ENCODE measurements around the gene EXOC8.

The EXOC8 gene

DNA sequence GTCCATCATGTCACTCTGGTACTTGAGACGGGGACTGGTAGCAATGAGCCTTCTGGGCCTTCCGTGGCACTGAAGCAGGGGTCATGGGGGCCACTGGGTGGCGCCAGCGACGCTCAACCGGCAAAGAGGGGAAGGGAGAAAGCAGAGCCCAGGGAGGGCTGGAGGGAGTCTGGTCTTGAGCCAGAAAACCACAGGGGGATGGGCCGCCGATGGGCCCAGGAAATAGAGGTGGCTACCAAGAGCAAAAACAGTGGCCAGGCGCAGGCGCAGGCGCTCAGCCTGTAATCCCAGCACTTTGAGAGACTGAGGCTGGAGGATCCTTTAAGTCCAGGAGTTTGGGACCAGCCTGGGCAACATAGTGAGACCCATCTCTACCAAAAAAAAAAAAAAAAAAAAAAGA, 21.8 kb downstream of the EXOC8 start:
- DNase-seq (ENCODE audit: low spot score): peak; percentile 41

- no peak for DNase-seq (ENCODE audit: low spot score)
Observed at GRCh38 chr1:231313661-231314060, 24.0 kb downstream of the EXOC8 start.

DNA sequence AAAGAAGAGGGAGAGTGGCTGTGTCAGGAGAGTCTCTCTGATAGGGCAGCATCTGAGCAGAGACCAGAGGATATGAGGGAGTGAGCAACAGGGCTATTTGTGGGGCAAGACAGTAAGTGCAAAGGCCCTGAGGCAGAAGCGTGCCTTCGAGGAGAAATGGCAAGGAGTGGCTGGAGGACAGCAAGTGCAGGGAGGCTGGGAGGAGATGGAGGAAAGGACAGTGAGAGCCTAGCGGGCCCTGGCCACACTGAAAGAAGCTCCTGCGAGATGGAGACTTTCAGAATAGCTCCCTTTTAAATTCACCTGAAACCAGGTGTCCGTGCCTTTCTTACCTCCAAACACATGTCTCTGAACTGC, 25.2 kb downstream of the EXOC8 start:
- no peak for DNase-seq (ENCODE audit: low spot score)

DNA sequence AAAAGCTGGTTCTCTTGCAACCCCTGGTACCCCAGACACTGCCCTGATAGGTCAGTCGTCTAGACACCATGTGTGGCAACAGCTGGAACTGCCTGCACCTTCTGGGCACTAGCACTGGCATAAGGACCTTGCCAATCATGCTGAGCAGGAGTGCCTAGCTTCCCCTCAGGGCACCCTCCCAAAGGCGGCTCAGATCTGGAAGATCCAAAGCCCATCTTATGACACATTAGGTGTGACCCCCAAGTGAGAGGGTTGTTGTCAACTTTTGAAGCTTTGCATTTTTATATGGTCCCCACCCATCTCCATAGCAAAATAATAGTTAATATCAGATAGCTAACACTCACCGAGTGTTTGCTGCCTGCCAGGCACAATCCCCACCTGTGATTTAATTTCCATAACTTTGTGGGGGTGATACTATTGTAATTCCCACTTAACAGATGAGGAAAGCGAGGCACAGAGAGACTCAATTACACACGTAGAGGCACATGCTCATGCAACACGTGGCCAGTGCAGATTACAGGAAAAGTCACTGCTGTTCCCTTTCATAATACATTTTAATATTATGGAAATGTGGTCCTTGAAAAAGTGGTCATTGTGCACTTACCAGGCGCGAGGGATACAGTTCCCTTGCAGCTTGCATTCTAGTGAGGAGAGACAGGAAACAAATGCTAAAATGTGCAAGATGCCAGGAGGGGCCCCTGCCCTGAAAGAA, 25.8 kb downstream of the EXOC8 start:
- DNase-seq (ENCODE audit: low spot score): no peak

- DNase-seq (ENCODE audit: low spot score): no peak
Observed at GRCh38 chr1:231310391-231310934, 27.2 kb downstream of the EXOC8 start.

GRCh38 chr1:231301990-231302389, 35.7 kb downstream of the EXOC8 start:
- no peak for DNase-seq (ENCODE audit: low spot score)

GRCh38 chr1:231295938-231296337, 41.7 kb downstream of the EXOC8 start:
- no peak for DNase-seq (ENCODE audit: low spot score)

GRCh38 chr1:231286603-231287002, 51.0 kb downstream of the EXOC8 start:
- DNase-seq (ENCODE audit: low spot score): no peak

GRCh38 chr1:231284441-231284840, 53.2 kb downstream of the EXOC8 start:
- no peak for DNase-seq (ENCODE audit: low spot score)
